ENCODE data around the gene SLITRK3.
"Not testable (repeated sequence)": the region's sequence is repeated elsewhere in the genome, so short reads cannot be mapped to it uniquely, and the experiment has no call there.

The SLITRK3 gene

GRCh38 chr3:165158011-165158410, 38.2 kb downstream of the SLITRK3 start:
- no peak overlapping the region for H3K4me3 Mint-ChIP-seq
- H3K27ac Mint-ChIP-seq: no peak overlapping the region
- H3K4me1 Mint-ChIP-seq (ENCODE audit: low read depth): no peaks in the 10 kb centered on the region
- H3K27me3 Mint-ChIP-seq: no peaks in the 10 kb centered on the region
- peaks cover 3% of the 10 kb centered on the region for H3K9me3 Mint-ChIP-seq (ENCODE audit: low read depth)
- H3K36me3 Mint-ChIP-seq: no peaks in the 10 kb centered on the region

- H3K36me3 Mint-ChIP-seq: no peaks in the 10 kb centered on the region
- no peak overlapping the region for H3K27ac Mint-ChIP-seq
- no peaks in the 10 kb centered on the region for H3K9me3 Mint-ChIP-seq (ENCODE audit: low read depth)
- H3K4me1 Mint-ChIP-seq (ENCODE audit: low read depth): no peaks in the 10 kb centered on the region
- no peak overlapping the region for H3K4me3 Mint-ChIP-seq
- H3K27me3 Mint-ChIP-seq: no peaks in the 10 kb centered on the region
These were observed 39.3 kb downstream of the SLITRK3 start for GRCh38 chr3:165156757-165157420.

- peaks cover 4% of the 10 kb centered on the region for H3K9me3 Mint-ChIP-seq (ENCODE audit: low read depth)
- H3K36me3 Mint-ChIP-seq: no peaks in the 10 kb centered on the region
- no peaks in the 10 kb centered on the region for H3K27me3 Mint-ChIP-seq
- H3K27ac Mint-ChIP-seq: no peak overlapping the region
- no peak overlapping the region for H3K4me3 Mint-ChIP-seq
- no peaks in the 10 kb centered on the region for H3K4me1 Mint-ChIP-seq (ENCODE audit: low read depth)
These were observed 47.2 kb downstream of the SLITRK3 start for GRCh38 chr3:165148876-165149441.

GRCh38 chr3:165144271-165144670, 51.9 kb downstream of the SLITRK3 start:
- H3K9me3 Mint-ChIP-seq (ENCODE audit: low read depth): no peaks in the 10 kb centered on the region
- no peaks in the 10 kb centered on the region for H3K4me1 Mint-ChIP-seq (ENCODE audit: low read depth)
- H3K36me3 Mint-ChIP-seq: no peaks in the 10 kb centered on the region
- H3K27ac Mint-ChIP-seq: no peak overlapping the region
- no peak overlapping the region for H3K4me3 Mint-ChIP-seq
- no peaks in the 10 kb centered on the region for H3K27me3 Mint-ChIP-seq

GRCh38 chr3:165139918-165140317, 56.3 kb downstream of the SLITRK3 start:
- not testable (repeated sequence) for H3K4me1 Mint-ChIP-seq (ENCODE audit: low read depth); H3K27me3 Mint-ChIP-seq; H3K4me3 Mint-ChIP-seq; H3K27ac Mint-ChIP-seq; H3K9me3 Mint-ChIP-seq (ENCODE audit: low read depth); H3K36me3 Mint-ChIP-seq
